WTC11 (cell line): ENCODE data around the gene PCED1A. TPM values are rescaled to one million over a fixed set of nuclear protein-coding genes. Genes with fewer than 3 reads are reported as not detected.

Experiments
- ATAC-seq: fragments of 200-7000 bp; cut with Tn5 transposase; 2 replicates; pipeline ENCODE4 v1.10.0; 2021; ENCODE audit warnings: mild to moderate bottlenecking, moderate library complexity
- CTCF ChIA-PET: fragments of 300-600 bp; sonication (Branson Sonifier 250); formaldehyde crosslinking; loops from one replicate; lab custom pipeline; 2021; ENCODE audit warnings: antibody characterized with exemption; lab: Charles Lee
- POLR2A ChIA-PET: fragments of 350-600 bp; sonication (Branson Sonifier 250); formaldehyde crosslinking; loops from one replicate; lab custom pipeline; 2021; ENCODE audit warnings: antibody characterized with exemption; lab: Charles Lee
- DNase-seq: peaks from one replicate; pipeline ENCODE4 v3.0.0; 2021; ENCODE audit warnings: low spot score
- H3K27ac Mint-ChIP-seq: 2 replicates; pipeline ENCODE4 v1.8.0; 2021; ENCODE audit warnings: mixed read lengths
- H3K27me3 Mint-ChIP-seq: 2 replicates; pipeline ENCODE4 v1.8.0; 2021; ENCODE audit warnings: low read depth, mild to moderate bottlenecking, moderate library complexity, mixed read lengths
- H3K36me3 Mint-ChIP-seq: 2 replicates; pipeline ENCODE4 v1.8.0; 2021; ENCODE audit warnings: mixed read lengths
- H3K4me1 Mint-ChIP-seq: 2 replicates; pipeline ENCODE4 v1.8.0; 2022; ENCODE audit warnings: mixed read lengths
- H3K4me3 Mint-ChIP-seq: 2 replicates; pipeline ENCODE4 v1.8.0; 2021; ENCODE audit warnings: mild to moderate bottlenecking, moderate library complexity, mixed read lengths
- H3K9me3 Mint-ChIP-seq: 2 replicates; pipeline ENCODE4 v1.8.0; 2021; ENCODE audit warnings: mixed read lengths
- ARID4B ChIP-seq: sonication (generic); formaldehyde crosslinking; IDR thresholded peaks from 2 replicates; pipeline ENCODE4 v1.8.0; 2023; ENCODE audit warnings: missing genetic modification reagents, mild to moderate bottlenecking, borderline replicate concordance
- ESRRA ChIP-seq: sonication (generic); formaldehyde crosslinking; IDR thresholded peaks from 2 replicates; pipeline ENCODE4 v1.8.1; 2022; ENCODE audit warnings: mild to moderate bottlenecking, missing genetic modification reagents, borderline replicate concordance
- ETV6 ChIP-seq: sonication (generic); formaldehyde crosslinking; IDR thresholded peaks from 2 replicates; pipeline ENCODE4 v1.8.1; 2022; ENCODE audit warnings: mild to moderate bottlenecking, missing genetic modification reagents
- FOXJ3 ChIP-seq: sonication (generic); formaldehyde crosslinking; IDR thresholded peaks from 2 replicates; pipeline ENCODE4 v1.9.0; 2021; ENCODE audit warnings: missing genetic modification reagents, mild to moderate bottlenecking, borderline replicate concordance
- GABPB1 ChIP-seq: sonication (generic); formaldehyde crosslinking; IDR thresholded peaks from 2 replicates; pipeline ENCODE4 v1.8.1; 2023; ENCODE audit warnings: mild to moderate bottlenecking, missing genetic modification reagents
- GTF2I ChIP-seq: fragments of 250-450 bp; sonication (Bioruptor Pico); conservative IDR thresholded peaks from 2 replicates; pipeline ENCODE4 v1.4.0; 2021; ENCODE audit warnings: mild to moderate bottlenecking
- PREB ChIP-seq: sonication (generic); formaldehyde crosslinking; IDR thresholded peaks from 2 replicates; pipeline ENCODE4 v1.8.1; 2022; ENCODE audit warnings: mild to moderate bottlenecking, missing genetic modification reagents, moderate library complexity, borderline replicate concordance
- PRRX2 ChIP-seq: fragments of 250-450 bp; sonication (Bioruptor Pico); IDR thresholded peaks from 2 replicates; pipeline ENCODE4 v1.8.0; 2021; ENCODE audit warnings: mild to moderate bottlenecking
- TCF7 ChIP-seq: sonication (generic); formaldehyde crosslinking; IDR thresholded peaks from 2 replicates; pipeline ENCODE4 v1.8.0; 2022; ENCODE audit warnings: mild to moderate bottlenecking, low read depth, missing genetic modification reagents, moderate library complexity
- ZNF219 ChIP-seq: sonication (generic); formaldehyde crosslinking; IDR thresholded peaks from 2 replicates; pipeline ENCODE4 v1.8.0; 2023; ENCODE audit warnings: missing genetic modification reagents, mild to moderate bottlenecking, borderline replicate concordance
- ZNF317 ChIP-seq: sonication (generic); formaldehyde crosslinking; IDR thresholded peaks from 2 replicates; pipeline ENCODE4 v1.8.1; 2023; ENCODE audit warnings: low read depth, mild to moderate bottlenecking, moderate library complexity, missing genetic modification reagents, borderline replicate concordance
- ZSCAN18 ChIP-seq: fragments of 250-450 bp; sonication (Bioruptor Pico); IDR thresholded peaks from 2 replicates; pipeline ENCODE4 v2.1.2; 2022; ENCODE audit warnings: mild to moderate bottlenecking, moderate library complexity
- total RNA-seq: library from RNA; stranded (reverse); gene quantifications from 3 replicates; pipeline ENCODE4 v1.2.3, GENCODE V29; 2021
- TF ChIP-seq, protein P1 (sequence below): fragments of 250-450 bp; sonication (Bioruptor Pico); IDR thresholded peaks from 2 replicates; pipeline ENCODE4 v1.9.0; 2021; ENCODE audit warnings: mild to moderate bottlenecking
- TF ChIP-seq, protein P2 (sequence below): fragments of 250-450 bp; sonication (Bioruptor Pico); IDR thresholded peaks from 2 replicates; pipeline ENCODE4 v1.9.0; 2021; ENCODE audit warnings: moderate library complexity, mild to moderate bottlenecking, inconsistent platforms, borderline replicate concordance
- TF ChIP-seq, protein P3 (sequence below): sonication (generic); formaldehyde crosslinking; IDR thresholded peaks from 2 replicates; pipeline ENCODE4 v1.8.1; 2023; ENCODE audit warnings: mild to moderate bottlenecking, missing genetic modification reagents, borderline replicate concordance
- TF ChIP-seq, protein P4 (sequence below): sonication (generic); formaldehyde crosslinking; conservative IDR thresholded peaks from 2 replicates; pipeline ENCODE4 v1.8.1; 2023; ENCODE audit warnings: mild to moderate bottlenecking, low read depth, missing genetic modification reagents, moderate library complexity

PCED1A gene
- total RNA-seq, 1 experiment from 2014 or later, result 19.7 TPM

DNA sequence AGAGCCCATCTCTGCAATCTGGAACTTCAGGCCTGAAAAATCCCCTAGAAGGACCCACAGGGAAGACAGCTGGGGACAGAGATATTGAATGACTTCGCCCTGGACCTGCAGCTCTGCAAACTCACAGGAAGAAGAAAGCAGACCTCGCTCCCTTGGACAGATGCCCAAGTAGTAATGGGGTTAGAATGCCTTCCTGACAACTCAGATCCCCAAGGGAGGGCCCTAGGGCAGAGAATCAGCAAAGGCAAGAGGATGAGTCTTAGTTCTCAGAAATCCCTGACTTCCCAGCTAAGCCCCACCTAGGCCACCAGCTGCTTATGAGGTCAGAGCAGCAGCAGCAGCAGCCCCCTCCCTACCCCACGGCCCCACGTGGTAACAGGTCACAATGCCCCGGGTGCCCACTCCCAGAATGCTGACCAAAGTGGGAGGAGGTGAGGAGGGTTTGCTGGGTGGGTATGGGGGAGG is 25.8 kb downstream of the PCED1A start, which contains the start of gene C20orf141 (continued):
- TF ChIP-seq, protein P1, sequence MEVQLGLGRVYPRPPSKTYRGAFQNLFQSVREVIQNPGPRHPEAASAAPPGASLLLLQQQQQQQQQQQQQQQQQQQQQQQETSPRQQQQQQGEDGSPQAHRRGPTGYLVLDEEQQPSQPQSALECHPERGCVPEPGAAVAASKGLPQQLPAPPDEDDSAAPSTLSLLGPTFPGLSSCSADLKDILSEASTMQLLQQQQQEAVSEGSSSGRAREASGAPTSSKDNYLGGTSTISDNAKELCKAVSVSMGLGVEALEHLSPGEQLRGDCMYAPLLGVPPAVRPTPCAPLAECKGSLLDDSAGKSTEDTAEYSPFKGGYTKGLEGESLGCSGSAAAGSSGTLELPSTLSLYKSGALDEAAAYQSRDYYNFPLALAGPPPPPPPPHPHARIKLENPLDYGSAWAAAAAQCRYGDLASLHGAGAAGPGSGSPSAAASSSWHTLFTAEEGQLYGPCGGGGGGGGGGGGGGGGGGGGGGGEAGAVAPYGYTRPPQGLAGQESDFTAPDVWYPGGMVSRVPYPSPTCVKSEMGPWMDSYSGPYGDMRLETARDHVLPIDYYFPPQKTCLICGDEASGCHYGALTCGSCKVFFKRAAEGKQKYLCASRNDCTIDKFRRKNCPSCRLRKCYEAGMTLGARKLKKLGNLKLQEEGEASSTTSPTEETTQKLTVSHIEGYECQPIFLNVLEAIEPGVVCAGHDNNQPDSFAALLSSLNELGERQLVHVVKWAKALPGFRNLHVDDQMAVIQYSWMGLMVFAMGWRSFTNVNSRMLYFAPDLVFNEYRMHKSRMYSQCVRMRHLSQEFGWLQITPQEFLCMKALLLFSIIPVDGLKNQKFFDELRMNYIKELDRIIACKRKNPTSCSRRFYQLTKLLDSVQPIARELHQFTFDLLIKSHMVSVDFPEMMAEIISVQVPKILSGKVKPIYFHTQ, result no peak
- TF ChIP-seq PREB (CRISPR knock-in tag), result no peak
- no peak for TF ChIP-seq ETV6
- no peak for TF ChIP-seq FOXJ3 (CRISPR knock-in tag)
- no peak for TF ChIP-seq ZNF219 (CRISPR knock-in tag)
- no peak for TF ChIP-seq ARID4B (CRISPR knock-in tag)
- TF ChIP-seq, protein P2, sequence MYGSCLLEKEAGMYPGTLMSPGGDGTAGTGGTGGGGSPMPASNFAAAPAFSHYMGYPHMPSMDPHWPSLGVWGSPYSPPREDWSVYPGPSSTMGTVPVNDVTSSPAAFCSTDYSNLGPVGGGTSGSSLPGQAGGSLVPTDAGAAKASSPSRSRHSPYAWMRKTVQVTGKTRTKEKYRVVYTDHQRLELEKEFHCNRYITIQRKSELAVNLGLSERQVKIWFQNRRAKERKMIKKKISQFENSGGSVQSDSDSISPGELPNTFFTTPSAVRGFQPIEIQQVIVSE (CRISPR knock-in tag), result no peak
- no peak for TF ChIP-seq PRRX2 (CRISPR knock-in tag)

DNA sequence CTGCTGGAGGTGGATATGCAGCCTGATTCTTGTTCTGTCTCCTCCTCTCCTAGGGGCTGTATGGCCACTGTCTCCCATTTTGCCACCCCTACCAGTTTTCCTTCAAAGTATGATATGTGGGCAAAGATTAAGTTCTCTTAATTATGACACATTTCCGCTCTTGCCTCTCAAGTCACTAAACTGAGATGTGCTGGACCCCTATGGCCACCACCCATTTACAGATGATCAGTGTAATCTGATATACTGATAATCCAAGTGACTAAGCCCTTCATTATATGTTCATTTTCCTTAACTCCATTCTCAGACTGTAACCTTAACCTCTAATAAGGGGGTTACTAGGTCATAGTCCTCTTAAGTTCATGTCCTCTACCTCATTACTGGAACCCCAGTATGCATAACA is 26.4 kb downstream of the PCED1A start:
- H3K27ac Mint-ChIP-seq, result no peak overlapping the region
- POLR2A ChIA-PET, result interaction anchor here (0.7 kb wide), 1 partner anchor 21 kb away, joined by 4 read pairs; no protein-coding TSS in a partner anchor
- TF ChIP-seq, protein P3, sequence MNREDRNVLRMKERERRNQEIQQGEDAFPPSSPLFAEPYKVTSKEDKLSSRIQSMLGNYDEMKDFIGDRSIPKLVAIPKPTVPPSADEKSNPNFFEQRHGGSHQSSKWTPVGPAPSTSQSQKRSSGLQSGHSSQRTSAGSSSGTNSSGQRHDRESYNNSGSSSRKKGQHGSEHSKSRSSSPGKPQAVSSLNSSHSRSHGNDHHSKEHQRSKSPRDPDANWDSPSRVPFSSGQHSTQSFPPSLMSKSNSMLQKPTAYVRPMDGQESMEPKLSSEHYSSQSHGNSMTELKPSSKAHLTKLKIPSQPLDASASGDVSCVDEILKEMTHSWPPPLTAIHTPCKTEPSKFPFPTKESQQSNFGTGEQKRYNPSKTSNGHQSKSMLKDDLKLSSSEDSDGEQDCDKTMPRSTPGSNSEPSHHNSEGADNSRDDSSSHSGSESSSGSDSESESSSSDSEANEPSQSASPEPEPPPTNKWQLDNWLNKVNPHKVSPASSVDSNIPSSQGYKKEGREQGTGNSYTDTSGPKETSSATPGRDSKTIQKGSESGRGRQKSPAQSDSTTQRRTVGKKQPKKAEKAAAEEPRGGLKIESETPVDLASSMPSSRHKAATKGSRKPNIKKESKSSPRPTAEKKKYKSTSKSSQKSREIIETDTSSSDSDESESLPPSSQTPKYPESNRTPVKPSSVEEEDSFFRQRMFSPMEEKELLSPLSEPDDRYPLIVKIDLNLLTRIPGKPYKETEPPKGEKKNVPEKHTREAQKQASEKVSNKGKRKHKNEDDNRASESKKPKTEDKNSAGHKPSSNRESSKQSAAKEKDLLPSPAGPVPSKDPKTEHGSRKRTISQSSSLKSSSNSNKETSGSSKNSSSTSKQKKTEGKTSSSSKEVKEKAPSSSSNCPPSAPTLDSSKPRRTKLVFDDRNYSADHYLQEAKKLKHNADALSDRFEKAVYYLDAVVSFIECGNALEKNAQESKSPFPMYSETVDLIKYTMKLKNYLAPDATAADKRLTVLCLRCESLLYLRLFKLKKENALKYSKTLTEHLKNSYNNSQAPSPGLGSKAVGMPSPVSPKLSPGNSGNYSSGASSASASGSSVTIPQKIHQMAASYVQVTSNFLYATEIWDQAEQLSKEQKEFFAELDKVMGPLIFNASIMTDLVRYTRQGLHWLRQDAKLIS (CRISPR knock-in tag), result no peak
- TF ChIP-seq TCF7 (CRISPR knock-in tag), result no peak
- TF ChIP-seq ZSCAN18 (CRISPR knock-in tag), result no peak
- no peak for TF ChIP-seq ESRRA (CRISPR knock-in tag)
- TF ChIP-seq, protein P4, sequence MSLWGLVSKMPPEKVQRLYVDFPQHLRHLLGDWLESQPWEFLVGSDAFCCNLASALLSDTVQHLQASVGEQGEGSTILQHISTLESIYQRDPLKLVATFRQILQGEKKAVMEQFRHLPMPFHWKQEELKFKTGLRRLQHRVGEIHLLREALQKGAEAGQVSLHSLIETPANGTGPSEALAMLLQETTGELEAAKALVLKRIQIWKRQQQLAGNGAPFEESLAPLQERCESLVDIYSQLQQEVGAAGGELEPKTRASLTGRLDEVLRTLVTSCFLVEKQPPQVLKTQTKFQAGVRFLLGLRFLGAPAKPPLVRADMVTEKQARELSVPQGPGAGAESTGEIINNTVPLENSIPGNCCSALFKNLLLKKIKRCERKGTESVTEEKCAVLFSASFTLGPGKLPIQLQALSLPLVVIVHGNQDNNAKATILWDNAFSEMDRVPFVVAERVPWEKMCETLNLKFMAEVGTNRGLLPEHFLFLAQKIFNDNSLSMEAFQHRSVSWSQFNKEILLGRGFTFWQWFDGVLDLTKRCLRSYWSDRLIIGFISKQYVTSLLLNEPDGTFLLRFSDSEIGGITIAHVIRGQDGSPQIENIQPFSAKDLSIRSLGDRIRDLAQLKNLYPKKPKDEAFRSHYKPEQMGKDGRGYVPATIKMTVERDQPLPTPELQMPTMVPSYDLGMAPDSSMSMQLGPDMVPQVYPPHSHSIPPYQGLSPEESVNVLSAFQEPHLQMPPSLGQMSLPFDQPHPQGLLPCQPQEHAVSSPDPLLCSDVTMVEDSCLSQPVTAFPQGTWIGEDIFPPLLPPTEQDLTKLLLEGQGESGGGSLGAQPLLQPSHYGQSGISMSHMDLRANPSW (CRISPR knock-in tag), result no peak
- no peak for TF ChIP-seq GTF2I (CRISPR knock-in tag)
- TF ChIP-seq GABPB1 (CRISPR knock-in tag), result no peak
- TF ChIP-seq ZNF317 (CRISPR knock-in tag), result no peak

More for the DNA sequence above, 26.4 kb downstream of the PCED1A start:
- Mint-ChIP-seq H3K27me3 (peaks cover 55% of the 10 kb centered on the region), H3K4me3 (no peak overlapping the region), H3K9me3 (peaks cover 23% of the 10 kb centered on the region), H3K4me1 (no peaks in the 10 kb centered on the region), H3K36me3 (no peaks in the 10 kb centered on the region)
- ATAC-seq (no peak), DNase-seq (no peak)
- CTCF ChIA-PET, result interaction anchor here (0.8 to 1.4 kb wide), 2 partner anchors 21 to 38 kb away, joined by 3 to 5 read pairs; no protein-coding TSS in a partner anchor
